Chondrocyte (in vitro differentiated cells): Measurements from ENCODE around the gene ATAD3B. TPM values are rescaled to one million over a fixed set of nuclear protein-coding genes. Genes with fewer than 3 reads are reported as not detected.
"Not testable (repeated sequence)": the region's sequence is repeated elsewhere in the genome, so short reads cannot be mapped to it uniquely, and the experiment has no call there.

Experiments used
- DNase-seq: peaks from one replicate; pipeline ENCODE4 v3.0.0; 2021; ENCODE audit warnings: mixed read lengths, low spot score
- H3K27ac Mint-ChIP-seq: one replicate; pipeline ENCODE4 v1.8.0; 2021; ENCODE audit warnings: mild to moderate bottlenecking, moderate library complexity, mixed read lengths; ENCODE audit not compliant: unreplicated experiment
- H3K27me3 Mint-ChIP-seq: 2 replicates; pipeline ENCODE4 v1.8.0; 2021; ENCODE audit warnings: low read depth, mixed read lengths
- H3K36me3 Mint-ChIP-seq: 2 replicates; pipeline ENCODE4 v1.8.0; 2021; ENCODE audit warnings: low read depth, mixed read lengths
- H3K4me1 Mint-ChIP-seq: 2 replicates; pipeline ENCODE4 v1.8.0; 2021; ENCODE audit warnings: low read depth, mild to moderate bottlenecking, mixed read lengths
- H3K4me3 Mint-ChIP-seq: one replicate; pipeline ENCODE4 v1.8.0; 2021; ENCODE audit warnings: mild to moderate bottlenecking, moderate library complexity, mixed read lengths; ENCODE audit not compliant: unreplicated experiment
- H3K9me3 Mint-ChIP-seq: 2 replicates; pipeline ENCODE4 v1.8.0; 2021; ENCODE audit warnings: low read depth, mixed read lengths
- CTCF ChIP-seq: fragments of 200-600 bp; sonication (generic); IDR thresholded peaks from 2 replicates; pipeline ENCODE4 v1.5.0; 2021; ENCODE audit warnings: antibody characterized with exemption, mild to moderate bottlenecking, moderate library complexity
- total RNA-seq: library from RNA; stranded (reverse); gene quantifications from 3 replicates; pipeline ENCODE4 v1.2.1, GENCODE V29; 2021

The ATAD3B gene
- total RNA-seq, 1 donor from 2014 or later, result 24.3 TPM

GRCh38 chr1:1521331-1521730 is 49.8 kb downstream of the ATAD3B start:
- Mint-ChIP-seq H3K36me3 (peaks cover 10% of the 10 kb centered on the region), H3K9me3 (no peaks in the 10 kb centered on the region), H3K4me1 (no peaks in the 10 kb centered on the region), H3K27ac (no peak overlapping the region), H3K27me3 (no peaks in the 10 kb centered on the region), H3K4me3 (no peak overlapping the region)
- TF ChIP-seq CTCF, result no peak
- DNase-seq, result no peak

GRCh38 chr1:1522536-1522935 is 51.0 kb downstream of the ATAD3B start:
- H3K27ac Mint-ChIP-seq, H3K9me3 Mint-ChIP-seq, H3K4me1 Mint-ChIP-seq, H3K4me3 Mint-ChIP-seq, DNase-seq, H3K27me3 Mint-ChIP-seq: not testable (repeated sequence)
- peaks cover 12% of the 10 kb centered on the region for H3K36me3 Mint-ChIP-seq

- H3K9me3 Mint-ChIP-seq, H3K36me3 Mint-ChIP-seq, H3K27ac Mint-ChIP-seq, H3K27me3 Mint-ChIP-seq, DNase-seq, H3K4me1 Mint-ChIP-seq, H3K4me3 Mint-ChIP-seq: not testable (repeated sequence)
Measured at GRCh38 chr1:1523226-1523625, 51.7 kb downstream of the ATAD3B start.

DNA sequence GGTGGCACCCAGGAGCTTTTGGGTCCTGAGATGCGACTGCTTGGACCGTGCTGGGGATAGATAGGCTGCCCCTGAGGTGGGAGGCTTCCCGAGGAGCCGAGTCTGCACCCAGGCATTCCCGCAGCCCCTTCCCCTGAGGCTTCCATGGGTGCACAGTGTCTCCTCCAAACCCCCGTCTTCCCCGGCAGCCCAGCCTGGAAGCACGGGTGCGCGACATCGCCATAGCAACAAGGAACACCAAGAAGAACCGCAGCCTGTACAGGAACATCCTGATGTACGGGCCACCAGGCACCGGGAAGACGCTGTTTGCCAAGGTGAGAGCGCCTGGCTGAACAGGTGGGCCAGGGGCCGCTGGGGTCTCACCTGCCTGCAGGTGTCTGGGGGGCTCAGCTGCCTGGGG is 52.1 kb downstream of the ATAD3B start:
- H3K4me3 Mint-ChIP-seq, DNase-seq, H3K36me3 Mint-ChIP-seq, H3K27me3 Mint-ChIP-seq, H3K27ac Mint-ChIP-seq, H3K9me3 Mint-ChIP-seq, H3K4me1 Mint-ChIP-seq: not testable (repeated sequence)

DNA sequence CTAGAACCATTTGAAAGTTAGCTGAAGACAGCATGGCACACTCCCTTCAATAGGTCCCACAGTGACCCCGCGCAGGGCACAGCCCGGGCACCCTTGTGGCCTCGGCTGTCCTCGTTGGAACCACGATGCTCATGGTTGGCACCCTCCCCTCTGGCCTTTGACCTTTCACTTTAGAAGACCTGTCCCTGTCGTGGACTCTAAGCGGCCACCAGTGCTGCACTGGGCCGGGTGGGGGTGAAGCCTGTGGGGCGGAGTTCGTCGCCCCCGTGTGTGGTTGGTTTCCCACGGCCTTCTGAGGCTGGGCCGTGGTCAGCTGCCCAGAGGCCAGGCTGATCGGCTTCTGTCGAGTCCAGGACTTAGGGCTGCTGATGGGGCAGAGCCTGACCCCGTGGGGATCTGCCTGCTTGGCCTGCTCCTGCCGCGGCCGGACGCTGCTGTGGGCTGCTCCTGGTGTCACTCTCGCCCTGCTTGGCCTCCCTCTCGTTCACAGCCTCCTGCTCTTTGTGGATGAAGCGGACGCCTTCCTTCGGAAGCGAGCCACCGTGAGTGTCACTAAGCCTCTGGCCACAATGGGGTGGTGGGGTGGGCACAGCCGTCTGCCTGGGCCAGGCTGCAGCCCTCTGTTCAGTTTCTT is 53.3 kb downstream of the ATAD3B start:
- not testable (repeated sequence) for H3K27ac Mint-ChIP-seq

GRCh38 chr1:1526476-1526875 is 54.9 kb downstream of the ATAD3B start:
- DNase-seq, H3K27ac Mint-ChIP-seq, H3K4me1 Mint-ChIP-seq, H3K9me3 Mint-ChIP-seq, H3K4me3 Mint-ChIP-seq, H3K27me3 Mint-ChIP-seq, H3K36me3 Mint-ChIP-seq: not testable (repeated sequence)

More for the DNA sequence above, 53.3 kb downstream of the ATAD3B start:
- not testable (repeated sequence) for DNase-seq, H3K4me1 Mint-ChIP-seq, H3K4me3 Mint-ChIP-seq, H3K9me3 Mint-ChIP-seq, H3K36me3 Mint-ChIP-seq, H3K27me3 Mint-ChIP-seq

- Mint-ChIP-seq H3K36me3 (peaks cover 15% of the 10 kb centered on the region), H3K4me3 (no peak overlapping the region), H3K27me3 (no peaks in the 10 kb centered on the region), H3K27ac (no peak overlapping the region), H3K4me1 (no peaks in the 10 kb centered on the region), H3K9me3 (peaks cover 5% of the 10 kb centered on the region)
- no peak for DNase-seq
- no peak for TF ChIP-seq CTCF
Measured at GRCh38 chr1:1527092-1527816, 55.7 kb downstream of the ATAD3B start.
